GM23338 (cell line): ENCODE results near the gene PTH2. TPM values are rescaled to one million over a fixed set of nuclear protein-coding genes. Genes with fewer than 3 reads are reported as not detected.

Source experiments
- ATAC-seq: fragments of 200-7000 bp; cut with Tn5 transposase; 3 replicates; pipeline ENCODE4 v1.9.1; 2020
- DNase-seq: peaks from one replicate; pipeline ENCODE4 v3.0.0-alpha.2; 2015; ENCODE audit warnings: low spot score
- H2AFZ ChIP-seq: fragments of 200-600 bp; sonication (generic); 2 replicates; pipeline ENCODE4 v1.8.0; 2016; ENCODE audit warnings: antibody characterized with exemption, mild to moderate bottlenecking, moderate library complexity
- H3F3A ChIP-seq: fragments of 200-600 bp; sonication (generic); replicated peaks from 2 replicates; pipeline ENCODE4 v1.8.0; 2017; ENCODE audit warnings: antibody characterized with exemption, mixed run types, low read depth
- H3K27ac ChIP-seq: fragments of 200-600 bp; sonication (generic); 2 replicates; pipeline ENCODE4 v1.6.1; 2016; ENCODE audit warnings: low read depth
- H3K27me3 ChIP-seq: fragments of 200-600 bp; sonication (generic); 2 replicates; pipeline ENCODE4 v1.8.0; 2016; ENCODE audit warnings: mild to moderate bottlenecking, mixed run types, moderate library complexity; ENCODE audit not compliant: insufficient read depth
- H3K36me3 ChIP-seq: fragments of 200-600 bp; sonication (generic); 2 replicates; pipeline ENCODE4 v1.8.0; 2016; ENCODE audit warnings: mild to moderate bottlenecking; ENCODE audit not compliant: insufficient read depth
- H3K4me1 ChIP-seq: fragments of 200-600 bp; sonication (generic); 2 replicates; pipeline ENCODE4 v1.8.0; 2016; ENCODE audit warnings: mild to moderate bottlenecking, moderate library complexity; ENCODE audit not compliant: insufficient read depth
- H3K4me2 ChIP-seq: fragments of 200-600 bp; sonication (generic); 2 replicates; pipeline ENCODE4 v1.7.1; 2017; ENCODE audit warnings: mixed run types
- H3K4me3 ChIP-seq: fragments of 200-600 bp; sonication (generic); 2 replicates; pipeline ENCODE4 v1.6.1; 2016; ENCODE audit warnings: mixed run types
- H3K79me2 ChIP-seq: fragments of 200-600 bp; sonication (generic); replicated peaks from 2 replicates; pipeline ENCODE4 v1.8.0; 2017; ENCODE audit warnings: mild to moderate bottlenecking; ENCODE audit not compliant: insufficient read depth
- H3K9me2 ChIP-seq: fragments of 200-600 bp; sonication (generic); 2 replicates; pipeline ENCODE4 v1.8.0; 2017; ENCODE audit not compliant: insufficient read depth
- H4K20me1 ChIP-seq: fragments of 200-600 bp; sonication (generic); replicated peaks from 2 replicates; pipeline ENCODE4 v1.8.0; 2017; ENCODE audit warnings: mild to moderate bottlenecking; ENCODE audit not compliant: insufficient read depth
- H3K27ac Mint-ChIP-seq: 2 replicates; pipeline ENCODE4 v1.8.0; 2020; ENCODE audit warnings: inconsistent platforms, mild to moderate bottlenecking, moderate library complexity, mixed read lengths
- H3K27me3 Mint-ChIP-seq: 3 replicates; pipeline ENCODE4 v1.8.0; 2022; ENCODE audit warnings: low read depth, mild to moderate bottlenecking, moderate library complexity, mixed read lengths, inconsistent platforms; ENCODE audit not compliant: insufficient read depth, poor library complexity
- H3K36me3 Mint-ChIP-seq: 3 replicates; pipeline ENCODE4 v1.8.0; 2021; ENCODE audit warnings: low read depth, mild to moderate bottlenecking, inconsistent platforms, moderate library complexity, mixed read lengths
- H3K4me1 Mint-ChIP-seq: 3 replicates; pipeline ENCODE4 v1.8.0; 2020; ENCODE audit warnings: mild to moderate bottlenecking, inconsistent platforms, mixed read lengths
- H3K4me3 Mint-ChIP-seq: 3 replicates; pipeline ENCODE4 v1.8.0; 2021; ENCODE audit warnings: moderate library complexity, mild to moderate bottlenecking, inconsistent platforms, mixed read lengths
- H3K9me3 Mint-ChIP-seq: 3 replicates; pipeline ENCODE4 v1.8.0; 2020; ENCODE audit warnings: moderate library complexity, mild to moderate bottlenecking, inconsistent platforms, mixed read lengths
- CREB1 ChIP-seq: fragments of 250-450 bp; sonication (Bioruptor Pico); IDR thresholded peaks from 2 replicates; pipeline ENCODE4 v1.5.0; 2020; ENCODE audit warnings: low read depth, mild to moderate bottlenecking, moderate library complexity
- CTCF ChIP-seq, 2 experiments: fragments of 200-600 bp in 1 of 2; sonication (generic) in 1 of 2; conservative IDR thresholded peaks; 2 replicates each; pipeline versions ENCODE4 v1.5.1 to v1.6.1; 2016 to 2017; ENCODE audit warnings: antibody characterized with exemption in 2 of 2, low read depth in 2 of 2, mild to moderate bottlenecking in 2 of 2, moderate library complexity in 1 of 2
- EZH2 ChIP-seq: fragments of 200-600 bp; sonication (generic); IDR thresholded peaks from one replicate; pipeline ENCODE4 v1.8.0; 2017; ENCODE audit warnings: antibody characterized with exemption, mild to moderate bottlenecking, low read depth; ENCODE audit not compliant: unreplicated experiment
- JUNB ChIP-seq: IDR thresholded peaks from one replicate; pipeline ENCODE4 v1.6.1; 2016; ENCODE audit warnings: antibody characterized with exemption; ENCODE audit not compliant: unreplicated experiment
- NANOG ChIP-seq: IDR thresholded peaks from 2 replicates; pipeline ENCODE4 v1.6.1; 2016; ENCODE audit warnings: antibody characterized with exemption, borderline replicate concordance
- REST ChIP-seq: IDR thresholded peaks from one replicate; pipeline ENCODE4 v1.6.1; 2018; ENCODE audit warnings: antibody characterized with exemption; ENCODE audit not compliant: unreplicated experiment
- STAT1 ChIP-seq: IDR thresholded peaks from one replicate; pipeline ENCODE4 v1.6.1; 2016; ENCODE audit warnings: antibody characterized with exemption; ENCODE audit not compliant: unreplicated experiment
- ZNF114 ChIP-seq: fragments of 250-450 bp; sonication (Bioruptor Pico); IDR thresholded peaks from 2 replicates; pipeline ENCODE4 v1.5.0; 2020; ENCODE audit warnings: mild to moderate bottlenecking, moderate library complexity
- ZNF331 ChIP-seq: fragments of 250-450 bp; sonication (Bioruptor Pico); IDR thresholded peaks from 2 replicates; pipeline ENCODE4 v1.5.0; 2020; ENCODE audit warnings: low read depth, mild to moderate bottlenecking, moderate library complexity
- ZNF462 ChIP-seq: fragments of 250-450 bp; sonication (Bioruptor Pico); IDR thresholded peaks from 2 replicates; pipeline ENCODE4 v1.5.0; 2020; ENCODE audit warnings: mild to moderate bottlenecking, moderate library complexity
- polyA plus RNA-seq: library from polyadenylated mRNA; unstranded; fragments of >200 nt; fragmentation: Nextera tagmentation; extraction: Ambion mirVana; gene quantifications from 2 replicates; pipeline ENCODE4 v1.2.1, GENCODE V29; 2016
- total RNA-seq: library from RNA; depleted of rRNA; stranded (reverse); fragments of >200 nt; shearing (Covaris generic); gene quantifications from 2 replicates; pipeline ENCODE4 v1.2.3, GENCODE V29; 2014

The PTH2 gene
- total and polyA plus RNA-seq, 2 experiments from 2014 or later = 1.6 TPM; not detected in 1

GRCh38 chr19:49380391-49380790 is 42.9 kb downstream of the PTH2 start (continued):
- TF ChIP-seq STAT1 = no peak
- TF ChIP-seq REST = no peak
- TF ChIP-seq CREB1 (CRISPR knock-in tag) = no peak

GRCh38 chr19:49378512-49378911 is 44.7 kb downstream of the PTH2 start:
- DNase-seq (no peak), ATAC-seq (no peak)
- H3K4me1 Mint-ChIP-seq = no peaks in the 10 kb centered on the region
- Histone ChIP-seq H3K4me3 (no peak overlapping the region), H3K27ac (no peak overlapping the region), H3K9me2 (no peaks in the 10 kb centered on the region), H3K4me1 (no peaks in the 10 kb centered on the region), H4K20me1 (no peaks in the 10 kb centered on the region), H2AFZ (no peak overlapping the region), H3K4me2 (no peak overlapping the region), H3K79me2 (no peaks in the 10 kb centered on the region), H3F3A (no peaks in the 10 kb centered on the region), H3K36me3 (no peaks in the 10 kb centered on the region), H3K27me3 (no peaks in the 10 kb centered on the region)
- no peak overlapping the region for H3K27ac Mint-ChIP-seq
- H3K27me3 Mint-ChIP-seq = peaks cover 4% of the 10 kb centered on the region
- H3K4me3 Mint-ChIP-seq = no peak overlapping the region
- peaks cover 2% of the 10 kb centered on the region; the same call in 1 of the 3 replicates for H3K9me3 Mint-ChIP-seq
- no peaks in the 10 kb centered on the region; the same call in 2 of the 3 replicates for H3K36me3 Mint-ChIP-seq
- no peak for TF ChIP-seq ZNF114
- no peak for TF ChIP-seq NANOG
- TF ChIP-seq JUNB = no peak
- no peak for TF ChIP-seq REST
- TF ChIP-seq EZH2 = no peak
- no peak for TF ChIP-seq CREB1 (CRISPR knock-in tag)
- no peak for TF ChIP-seq STAT1
- no peak for TF ChIP-seq CTCF (conservative IDR thresholded peaks at IDR 0.05; ENCODE audit: low read depth in 2 of 2)
- TF ChIP-seq ZNF331 (CRISPR knock-in tag) = no peak
- TF ChIP-seq ZNF462 (CRISPR knock-in tag) = no peak
